Hepatocyte (in vitro differentiated cells): ENCODE results near the gene NKD1. TPM values are rescaled to one million over a fixed set of nuclear protein-coding genes. Genes with fewer than 3 reads are reported as not detected.

Experiments
- DNase-seq: peaks from one replicate; pipeline ENCODE4 v3.0.0-alpha.2; 2016; ENCODE audit warnings: low spot score
- H2AFZ ChIP-seq: fragments of 200-600 bp; sonication (generic); 2 replicates; pipeline ENCODE4 v1.6.0; 2016; ENCODE audit warnings: antibody characterized with exemption, mild to moderate bottlenecking
- H3K27ac ChIP-seq: fragments of 200-600 bp; sonication (generic); 2 replicates; pipeline ENCODE4 v1.5.1; 2016; ENCODE audit warnings: mild to moderate bottlenecking
- H3K27me3 ChIP-seq: fragments of 200-600 bp; sonication (generic); 2 replicates; pipeline ENCODE4 v1.6.1; 2016
- H3K36me3 ChIP-seq: fragments of 200-600 bp; sonication (generic); replicated peaks from 2 replicates; pipeline ENCODE4 v1.5.1; 2016; ENCODE audit warnings: low read depth; ENCODE audit not compliant: insufficient read depth
- H3K4me1 ChIP-seq: fragments of 200-600 bp; sonication (generic); 2 replicates; pipeline ENCODE4 v1.5.1; 2016; ENCODE audit warnings: mild to moderate bottlenecking, moderate library complexity; ENCODE audit not compliant: insufficient read depth
- H3K4me2 ChIP-seq: fragments of 200-600 bp; sonication (generic); 2 replicates; pipeline ENCODE4 v1.6.0; 2016
- H3K4me3 ChIP-seq: fragments of 200-600 bp; sonication (generic); 2 replicates; pipeline ENCODE4 v1.5.1; 2016; ENCODE audit warnings: mild to moderate bottlenecking
- H3K79me2 ChIP-seq: fragments of 200-600 bp; sonication (generic); 2 replicates; pipeline ENCODE4 v1.6.0; 2017; ENCODE audit warnings: mild to moderate bottlenecking
- H3K9me2 ChIP-seq: fragments of 200-600 bp; sonication (generic); replicated peaks from 2 replicates; pipeline ENCODE4 v1.6.0; 2017; ENCODE audit warnings: mild to moderate bottlenecking; ENCODE audit not compliant: insufficient read depth
- H3K9me3 ChIP-seq: fragments of 200-600 bp; sonication (generic); 2 replicates; pipeline ENCODE4 v1.5.1; 2016; ENCODE audit warnings: low read depth, mild to moderate bottlenecking
- H4K20me1 ChIP-seq: fragments of 200-600 bp; sonication (generic); 2 replicates; pipeline ENCODE4 v1.6.0; 2016; ENCODE audit warnings: mild to moderate bottlenecking; ENCODE audit not compliant: insufficient read depth, poor library complexity, severe bottlenecking
- EZH2 ChIP-seq: fragments of 200-600 bp; sonication (generic); IDR thresholded peaks from 2 replicates; pipeline ENCODE4 v1.6.1; 2016; ENCODE audit warnings: antibody characterized with exemption, mild to moderate bottlenecking, borderline replicate concordance
- EZH2phosphoT487 ChIP-seq: fragments of 200-600 bp; sonication (generic); IDR thresholded peaks from one replicate; pipeline ENCODE4 v1.6.1; 2018; ENCODE audit warnings: antibody characterized with exemption, mild to moderate bottlenecking, low read depth, moderate library complexity; ENCODE audit not compliant: unreplicated experiment, severe bottlenecking
- WGBS: methylation state at CpG from one replicate; pipeline ENCODE4 v1.1.6; 2016; ENCODE audit warnings: low lambda C conversion rate; ENCODE audit errors: missing lambda C conversion rate; 5-methylcytosine and 5-hydroxymethylcytosine counted together
- polyA plus RNA-seq: library from polyadenylated mRNA; unstranded; fragments of >200 nt; fragmentation: Nextera tagmentation; extraction: Ambion mirVana; gene quantifications from 2 replicates; pipeline ENCODE4 v1.2.1, GENCODE V29; 2016
- total RNA-seq: library from RNA; depleted of rRNA; stranded (reverse); fragments of >200 nt; gene quantifications from 2 replicates; pipeline ENCODE4 v1.2.3, GENCODE V29; 2014
- TF ChIP-seq, protein P1 (sequence below): fragments of 200-600 bp; sonication (generic); IDR thresholded peaks from 2 replicates; pipeline ENCODE4 v1.5.1; 2016; ENCODE audit warnings: antibody characterized with exemption, mild to moderate bottlenecking; ENCODE audit not compliant: poor library complexity

The NKD1 gene
- total and polyA plus RNA-seq, 2 experiments from 2014 or later, result 5.9 to 26.3 TPM

GRCh38 chr16:50622029-50622428 is 73.8 kb downstream of the NKD1 start:
- H3K9me2 ChIP-seq, result no peaks in the 10 kb centered on the region
- no peaks in the 10 kb centered on the region for H4K20me1 ChIP-seq
- peaks cover 3% of the 10 kb centered on the region for H3K4me1 ChIP-seq
- no peak overlapping the region for H2AFZ ChIP-seq
- H3K4me2 ChIP-seq, result no peak overlapping the region
- TF ChIP-seq EZH2 (no peak), EZH2phosphoT487 (no peak)
- no peak overlapping the region for H3K27ac ChIP-seq
- no peaks in the 10 kb centered on the region for H3K79me2 ChIP-seq
- H3K4me3 ChIP-seq, result no peak overlapping the region
- no peak for DNase-seq
- whole genome bisulfite sequencing, result 97% methylated on average over 7 of the region's 7 CpGs
- no peaks in the 10 kb centered on the region for H3K9me3 ChIP-seq
- no peaks in the 10 kb centered on the region for H3K27me3 ChIP-seq
- H3K36me3 ChIP-seq, result no peaks in the 10 kb centered on the region

DNA sequence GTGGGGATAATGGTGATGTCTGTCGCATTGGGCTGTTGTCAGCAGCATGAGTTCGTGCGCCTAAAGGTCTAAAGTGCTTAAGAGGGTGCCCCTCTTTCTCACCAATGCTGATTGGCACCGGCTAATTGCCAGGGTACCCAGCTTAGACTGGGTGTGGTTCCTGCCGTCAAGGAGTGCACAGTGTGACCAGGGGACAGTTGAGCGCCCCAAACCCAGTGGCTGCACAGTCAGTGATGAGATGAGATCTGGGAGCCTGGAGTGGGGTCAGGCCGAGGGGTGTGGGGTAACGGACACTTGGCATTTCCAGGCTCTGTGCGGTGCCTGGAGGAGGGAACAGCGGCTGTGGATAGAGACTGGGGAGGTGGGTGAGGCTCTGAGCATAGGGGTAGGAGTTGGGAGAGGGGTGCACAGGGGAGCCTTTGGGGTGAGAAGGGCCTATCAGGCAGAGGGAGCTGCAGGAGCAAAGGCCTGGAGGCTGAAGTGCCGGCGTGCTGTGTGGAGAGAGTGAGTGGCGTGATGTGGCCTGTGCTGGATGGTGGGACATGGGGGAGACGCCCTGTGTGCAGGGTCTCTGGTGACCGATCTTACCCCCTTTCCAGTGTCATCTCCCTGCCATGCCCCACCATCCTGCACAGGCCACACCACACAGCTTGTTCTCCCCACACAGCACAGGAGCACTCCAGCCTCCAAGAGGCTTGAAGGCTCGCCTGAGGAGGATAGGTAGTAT is 74.6 kb downstream of the NKD1 start:
- no peaks in the 10 kb centered on the region for H3K9me2 ChIP-seq
- H3K9me3 ChIP-seq, result no peaks in the 10 kb centered on the region
- TF ChIP-seq, protein P1, sequence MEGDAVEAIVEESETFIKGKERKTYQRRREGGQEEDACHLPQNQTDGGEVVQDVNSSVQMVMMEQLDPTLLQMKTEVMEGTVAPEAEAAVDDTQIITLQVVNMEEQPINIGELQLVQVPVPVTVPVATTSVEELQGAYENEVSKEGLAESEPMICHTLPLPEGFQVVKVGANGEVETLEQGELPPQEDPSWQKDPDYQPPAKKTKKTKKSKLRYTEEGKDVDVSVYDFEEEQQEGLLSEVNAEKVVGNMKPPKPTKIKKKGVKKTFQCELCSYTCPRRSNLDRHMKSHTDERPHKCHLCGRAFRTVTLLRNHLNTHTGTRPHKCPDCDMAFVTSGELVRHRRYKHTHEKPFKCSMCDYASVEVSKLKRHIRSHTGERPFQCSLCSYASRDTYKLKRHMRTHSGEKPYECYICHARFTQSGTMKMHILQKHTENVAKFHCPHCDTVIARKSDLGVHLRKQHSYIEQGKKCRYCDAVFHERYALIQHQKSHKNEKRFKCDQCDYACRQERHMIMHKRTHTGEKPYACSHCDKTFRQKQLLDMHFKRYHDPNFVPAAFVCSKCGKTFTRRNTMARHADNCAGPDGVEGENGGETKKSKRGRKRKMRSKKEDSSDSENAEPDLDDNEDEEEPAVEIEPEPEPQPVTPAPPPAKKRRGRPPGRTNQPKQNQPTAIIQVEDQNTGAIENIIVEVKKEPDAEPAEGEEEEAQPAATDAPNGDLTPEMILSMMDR, result no peak
- no peak overlapping the region for H3K4me2 ChIP-seq
- DNase-seq, result no peak
- H4K20me1 ChIP-seq, result no peaks in the 10 kb centered on the region
- H3K79me2 ChIP-seq, result no peaks in the 10 kb centered on the region
- H3K27me3 ChIP-seq, result no peaks in the 10 kb centered on the region
- H3K4me1 ChIP-seq, result no peaks in the 10 kb centered on the region
- no peak overlapping the region for H3K4me3 ChIP-seq
- no peaks in the 10 kb centered on the region for H3K36me3 ChIP-seq
- H3K27ac ChIP-seq, result no peak overlapping the region
- H2AFZ ChIP-seq, result no peak overlapping the region
- WGBS, result 95% methylated on average over 16 of the region's 16 CpGs

DNA sequence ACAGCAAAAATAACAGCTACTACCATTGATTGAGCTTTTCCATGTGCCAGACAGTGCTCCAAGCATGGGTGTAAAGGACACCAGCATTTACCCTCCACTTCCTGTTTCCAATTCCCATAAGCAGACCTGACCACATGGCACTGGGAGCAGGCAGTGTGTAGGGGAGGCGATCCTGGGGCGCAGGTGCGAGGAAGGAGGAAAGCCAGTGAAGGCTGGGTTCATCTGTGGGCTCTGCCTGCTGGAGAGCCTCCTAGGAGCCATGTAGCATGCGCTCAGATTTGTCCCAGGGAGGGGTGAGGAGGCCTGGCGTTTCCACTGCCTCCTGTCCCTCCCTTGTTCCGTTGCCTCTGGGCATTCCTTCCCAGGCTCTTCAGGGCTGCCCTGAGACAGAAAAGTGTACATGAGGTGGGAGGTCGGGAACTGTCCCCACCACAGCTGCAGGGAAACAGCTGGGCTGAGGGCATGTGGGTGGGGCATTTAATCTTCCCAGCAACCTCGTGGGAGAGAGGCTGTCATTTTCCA is 76.3 kb downstream of the NKD1 start:
- H3K79me2 ChIP-seq, result no peaks in the 10 kb centered on the region
- no peaks in the 10 kb centered on the region for H4K20me1 ChIP-seq
- H3K4me1 ChIP-seq, result no peaks in the 10 kb centered on the region
- H3K36me3 ChIP-seq, result no peaks in the 10 kb centered on the region
- DNase-seq, result no peak
- H3K4me2 ChIP-seq, result no peak overlapping the region
- WGBS, result 92% methylated on average over 8 of the region's 8 CpGs
- H3K27me3 ChIP-seq, result no peaks in the 10 kb centered on the region
- H2AFZ ChIP-seq, result no peak overlapping the region
- TF ChIP-seq, protein P1, result no peak
- TF ChIP-seq EZH2phosphoT487, result no peak
- TF ChIP-seq EZH2, result no peak
- no peaks in the 10 kb centered on the region for H3K9me2 ChIP-seq
- H3K9me3 ChIP-seq, result no peaks in the 10 kb centered on the region
- no peak overlapping the region for H3K4me3 ChIP-seq
- H3K27ac ChIP-seq, result no peak overlapping the region

- Histone ChIP-seq H3K4me1 (no peaks in the 10 kb centered on the region), H3K79me2 (no peaks in the 10 kb centered on the region), H3K4me2 (no peak overlapping the region), H3K4me3 (no peak overlapping the region), H3K27ac (no peak overlapping the region), H4K20me1 (no peaks in the 10 kb centered on the region), H3K9me2 (no peaks in the 10 kb centered on the region), H3K9me3 (no peaks in the 10 kb centered on the region), H2AFZ (no peak overlapping the region), H3K27me3 (no peaks in the 10 kb centered on the region), H3K36me3 (no peaks in the 10 kb centered on the region)
- 91% methylated on average over 12 of the region's 12 CpGs for WGBS
- TF ChIP-seq EZH2phosphoT487 (no peak), EZH2 (no peak)
- TF ChIP-seq, protein P1, result no peak
- DNase-seq, result no peak
Measured at GRCh38 chr16:50625374-50625773, 77.2 kb downstream of the NKD1 start.
